Pancreas (tissue), 10 donors: ENCODE measurements around the gene PGPEP1. TPM values are rescaled to one million over a fixed set of nuclear protein-coding genes. Genes with fewer than 3 reads are reported as not detected.

ENCODE experiments used
- ATAC-seq, 4 donors: fragments of 200-7000 bp; cut with Tn5 transposase; one replicate each; pipeline versions ENCODE4 v1.8.0 to v1.9.1; 2020; ENCODE audit warnings: mild to moderate bottlenecking in 4 of 4, moderate library complexity in 4 of 4
- DNase-seq, 6 donors: peaks; one replicate each; pipeline ENCODE4 v3.0.0-alpha.2; 2020
- FAIRE-seq: peaks from 2 replicates; lab custom pipeline; 2012; peaks lifted over from hg19 to GRCh38; lab: Jason Lieb, UNC
- H3K27ac ChIP-seq, 4 donors: fragments of 200-600 bp; sonication (generic); 1 replicate in 3 of 4; 2 replicates in 1 of 4; pipeline versions ENCODE4 v1.5.0 to v1.8.0; 2020
- H3K27me3 ChIP-seq, 4 donors: fragments of 200-600 bp; one replicate each; pipeline ENCODE4 v1.8.0; 2021
- H3K36me3 ChIP-seq, 3 donors: fragments of 200-600 bp; sonication (generic) in 1 of 3; one replicate each; pipeline versions ENCODE4 v1.5.0 to v1.8.0; 2020 to 2021
- H3K4me1 ChIP-seq, 3 donors: fragments of 200-600 bp; one replicate each; pipeline ENCODE4 v1.8.0; 2021
- H3K4me3 ChIP-seq, 4 donors: fragments of 200-600 bp; sonication (generic) in 2 of 4; one replicate each; pipeline versions ENCODE4 v1.5.0 to v1.8.0; 2020 to 2021
- H3K9me3 ChIP-seq, 4 donors: fragments of 200-600 bp; one replicate each; pipeline ENCODE4 v1.8.0; 2021
- WGBS, 2 donors: extraction: QIAGEN DNeasy Blood & Tissue Kit; methylation state at CpG; one replicate each; pipeline ENCODE4 v1.1.7; 2013; 5-methylcytosine and 5-hydroxymethylcytosine counted together
- intact Hi-C, 3 donors: fragments of 100-400 bp; cut with DNase I; formaldehyde crosslinking; loops; one replicate each; pipeline versions ENCODE4 v1.11.1 to v1.14.2; 2022
- polyA plus RNA-seq, 2 donors: library from polyadenylated mRNA; stranded (reverse); fragments of 200-250 nt; gene quantifications; one replicate each; pipeline ENCODE4 v1.2.3, GENCODE V29; 2013
- total RNA-seq, 6 donors: library from RNA; stranded (reverse); fragmentation: NEBNext Ultra II Directional in 4 of 6; extraction: Animal tissue kit (Norgen Biotek cat#: 25700) in 4 of 6; gene quantifications; one replicate each; pipeline versions ENCODE4 v1.2.1 to v1.2.4, GENCODE V29; 2021 to 2023
- TF ChIP-seq, protein P1 (sequence below), 4 donors: fragments of 200-600 bp; sonication (generic) in 3 of 4; IDR thresholded peaks; one replicate each; pipeline versions ENCODE4 v1.5.0 to v1.8.0; 2021; ENCODE audit warnings: antibody characterized with exemption in 4 of 4
- donor health status: healthy with polysubstance abuse.
- donor health status: DM: no; HTN: no; CAD: no; lungs with moderate emphysema.
- donor health status: DM: no; HTN: no; CAD: no.
- donor health status: control.
- donor health status: control.
- donor health status: Bipolar disorder and iron deficiency.
- donor health status: DM: yes; HTN: yes; CAD: no.
- donor health status: DM: no; HTN: no; CAD: no.
- donor health status: DM: no; HTN: no; CAD: no.
- donor health status: DM: yes; HTN: yes; CAD: no.

Gene PGPEP1
- total and polyA plus RNA-seq, 8 donors = 10.4 to 44.4 (median 36.7) TPM

GRCh38 chr19:18310118-18310909 lies 30.1 kb upstream of the PGPEP1 start:
- intact Hi-C loops = no loop called here
- no peak overlapping the region for H3K27ac ChIP-seq
- ATAC-seq = no peak

DNA sequence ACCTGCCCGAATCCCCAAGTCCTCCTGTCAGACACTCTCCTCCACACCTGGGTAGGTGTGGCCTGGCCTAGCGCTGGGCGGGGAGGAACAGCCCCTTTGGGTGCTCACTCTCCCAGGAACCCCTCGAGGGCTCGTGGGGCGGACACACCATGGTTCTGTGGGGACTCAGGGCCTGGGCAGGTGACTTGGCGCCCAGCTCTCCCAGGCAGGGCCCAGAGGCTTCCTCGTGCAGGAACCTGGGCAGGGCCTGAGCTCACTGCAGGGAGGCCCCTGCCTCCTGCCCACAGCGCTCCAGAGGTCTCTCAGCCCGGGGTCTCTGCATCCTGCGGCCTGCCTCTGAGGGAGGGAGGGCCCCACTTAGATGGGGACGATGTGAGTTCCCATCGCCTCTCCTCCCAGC lies 29.4 kb upstream of the PGPEP1 start:
- TF ChIP-seq, protein P1, sequence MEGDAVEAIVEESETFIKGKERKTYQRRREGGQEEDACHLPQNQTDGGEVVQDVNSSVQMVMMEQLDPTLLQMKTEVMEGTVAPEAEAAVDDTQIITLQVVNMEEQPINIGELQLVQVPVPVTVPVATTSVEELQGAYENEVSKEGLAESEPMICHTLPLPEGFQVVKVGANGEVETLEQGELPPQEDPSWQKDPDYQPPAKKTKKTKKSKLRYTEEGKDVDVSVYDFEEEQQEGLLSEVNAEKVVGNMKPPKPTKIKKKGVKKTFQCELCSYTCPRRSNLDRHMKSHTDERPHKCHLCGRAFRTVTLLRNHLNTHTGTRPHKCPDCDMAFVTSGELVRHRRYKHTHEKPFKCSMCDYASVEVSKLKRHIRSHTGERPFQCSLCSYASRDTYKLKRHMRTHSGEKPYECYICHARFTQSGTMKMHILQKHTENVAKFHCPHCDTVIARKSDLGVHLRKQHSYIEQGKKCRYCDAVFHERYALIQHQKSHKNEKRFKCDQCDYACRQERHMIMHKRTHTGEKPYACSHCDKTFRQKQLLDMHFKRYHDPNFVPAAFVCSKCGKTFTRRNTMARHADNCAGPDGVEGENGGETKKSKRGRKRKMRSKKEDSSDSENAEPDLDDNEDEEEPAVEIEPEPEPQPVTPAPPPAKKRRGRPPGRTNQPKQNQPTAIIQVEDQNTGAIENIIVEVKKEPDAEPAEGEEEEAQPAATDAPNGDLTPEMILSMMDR (IDR thresholded peaks at IDR 0.05) = no peak
- FAIRE-seq = no peak
- H3K4me1 ChIP-seq = no peaks in the 10 kb centered on the region
- H3K27me3 ChIP-seq = no peaks in the 10 kb centered on the region
- intact Hi-C loops = no loop called here
- H3K27ac ChIP-seq = no peak overlapping the region
- no peak for DNase-seq
- peaks cover 0 to 9% (median 0%) of the 10 kb centered on the region in 3 donors for H3K36me3 ChIP-seq
- WGBS, 2 donors = 92 to 93% methylated on average over 13 of the region's 13 CpGs
- H3K9me3 ChIP-seq = no peaks in the 10 kb centered on the region
- no peak for ATAC-seq
- H3K4me3 ChIP-seq = no peak overlapping the region

More at GRCh38 chr19:18310118-18310909, 30.1 kb upstream of the PGPEP1 start:
- H3K4me1 ChIP-seq = no peaks in the 10 kb centered on the region
- no peaks in the 10 kb centered on the region for H3K27me3 ChIP-seq
- TF ChIP-seq, protein P1 (IDR thresholded peaks at IDR 0.05) = no peak
- H3K9me3 ChIP-seq = no peaks in the 10 kb centered on the region
- no peak for DNase-seq
- no peak overlapping the region for H3K4me3 ChIP-seq
- WGBS, 2 donors = 88 to 91% methylated on average over 23 of the region's 23 CpGs
- H3K36me3 ChIP-seq = peaks cover 0 to 9% (median 0%) of the 10 kb centered on the region in 3 donors
- no peak for FAIRE-seq

GRCh38 chr19:18311502-18312091 lies 28.8 kb upstream of the PGPEP1 start:
- FAIRE-seq = no peak
- DNase-seq = no peak
- Histone ChIP-seq H3K4me1 (no peaks in the 10 kb centered on the region), H3K36me3 (peaks cover 0 to 9% (median 0%) of the 10 kb centered on the region in 3 donors), H3K9me3 (no peaks in the 10 kb centered on the region), H3K27ac (no peak overlapping the region), H3K4me3 (no peak overlapping the region), H3K27me3 (no peaks in the 10 kb centered on the region)
- no peak for ATAC-seq
- intact Hi-C loops = no loop called here
- 91 to 92% methylated on average over 21 to 22 of the region's 22 CpGs for WGBS, 2 donors
- TF ChIP-seq, protein P1 (IDR thresholded peaks at IDR 0.05) = no peak

- FAIRE-seq (no peak), DNase-seq (no peak), ATAC-seq (peak in 3 of 4 donors; percentile 13 to 81 (median 30))
- H3K36me3 ChIP-seq = peaks cover 0 to 9% (median 0%) of the 10 kb centered on the region in 3 donors
- TF ChIP-seq, protein P1 (IDR thresholded peaks at IDR 0.05) = no peak
- intact Hi-C loops = no loop called here
- WGBS, 2 donors = 73 to 77% methylated on average over 9 to 11 of the region's 11 CpGs
- H3K9me3 ChIP-seq = no peaks in the 10 kb centered on the region
- no peak overlapping the region for H3K4me3 ChIP-seq
- H3K4me1 ChIP-seq = no peaks in the 10 kb centered on the region
- no peak overlapping the region for H3K27ac ChIP-seq
- H3K27me3 ChIP-seq = no peaks in the 10 kb centered on the region
Measured at GRCh38 chr19:18312092-18312534, 28.3 kb upstream of the PGPEP1 start.
